IPS-15b (cell line): ENCODE measurements around the gene PRDM2.
A peak's percentile ranks its signal among the peaks of the same experiment; 100 is the strongest.

Experiments
- H3K27me3 ChIP-seq: one replicate; pipeline ENCODE4 v1.6.1; 2013; ENCODE audit warnings: low read length; ENCODE audit not compliant: control insufficient read depth, insufficient read depth
- H3K36me3 ChIP-seq: one replicate; pipeline ENCODE4 v1.6.1; 2013; ENCODE audit warnings: low read length; ENCODE audit not compliant: control insufficient read depth, insufficient read depth
- H3K4me1 ChIP-seq: one replicate; pipeline ENCODE4 v1.6.1; 2013; ENCODE audit warnings: mild to moderate bottlenecking, low read length; ENCODE audit not compliant: control insufficient read depth, insufficient read depth
- H3K4me3 ChIP-seq: one replicate; pipeline ENCODE4 v1.5.1; 2013; ENCODE audit warnings: low read depth, low read length
- H3K9ac ChIP-seq: one replicate; pipeline ENCODE4 v1.6.1; 2013; ENCODE audit warnings: low read depth, mild to moderate bottlenecking, low read length
- H3K9me3 ChIP-seq: one replicate; pipeline ENCODE4 v1.6.1; 2013; ENCODE audit warnings: mild to moderate bottlenecking, low read length; ENCODE audit not compliant: control insufficient read depth, insufficient read depth

The PRDM2 gene

DNA sequence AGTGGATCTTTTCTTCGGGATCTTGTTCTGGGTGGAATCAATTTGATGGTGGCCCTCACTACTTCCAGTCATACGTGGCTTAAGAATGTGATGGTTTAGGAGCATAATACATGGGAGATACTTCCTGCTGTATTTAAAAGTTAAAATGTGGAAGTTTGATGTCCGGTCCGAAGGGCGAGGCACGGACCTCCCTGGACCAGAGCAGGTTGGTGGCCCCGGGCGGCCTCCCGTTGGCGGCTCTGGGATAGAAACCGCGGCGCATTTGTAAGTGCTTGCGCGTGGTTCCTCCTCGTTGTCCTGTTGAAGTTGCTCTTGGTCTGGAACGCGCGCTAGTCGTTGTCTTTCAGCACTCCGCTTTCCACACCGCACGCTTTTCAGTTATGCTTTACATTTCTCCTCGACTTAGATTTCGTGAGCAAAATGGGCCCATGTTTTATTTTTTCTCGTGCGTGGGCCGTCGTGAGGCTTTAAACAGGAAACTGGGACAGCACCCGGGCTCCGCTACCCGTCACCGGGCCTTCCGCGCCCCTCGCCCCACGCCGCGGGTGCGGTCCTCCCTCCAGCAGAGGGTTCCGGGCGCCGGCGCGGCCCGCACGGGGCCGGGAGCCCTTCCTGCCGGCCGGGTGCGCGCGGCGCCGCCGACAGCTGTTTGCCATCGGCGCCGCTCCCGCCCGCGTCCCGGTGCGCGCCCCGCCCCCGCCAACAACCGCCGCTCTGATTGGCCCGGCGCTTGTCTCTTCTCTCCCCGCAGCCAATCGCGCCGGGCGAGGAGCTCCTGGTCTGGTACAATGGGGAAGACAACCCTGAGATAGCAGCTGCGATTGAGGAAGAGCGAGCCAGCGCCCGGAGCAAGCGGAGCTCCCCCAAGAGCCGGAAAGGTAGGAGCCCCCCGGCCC is 48.9 kb downstream of the PRDM2 start:
- no peaks in the 10 kb centered on the region for H3K36me3 ChIP-seq
- H3K4me3 ChIP-seq: peak overlapping the region; percentile 84
- no peaks in the 10 kb centered on the region for H3K9me3 ChIP-seq
- peaks cover 3% of the 10 kb centered on the region for H3K4me1 ChIP-seq
- peaks cover 20% of the 10 kb centered on the region for H3K27me3 ChIP-seq
- peak overlapping the region; percentile 9 for H3K9ac ChIP-seq

- Histone ChIP-seq H3K4me3 (peak overlapping the region; percentile 75), H3K4me1 (peaks cover 3% of the 10 kb centered on the region), H3K36me3 (no peaks in the 10 kb centered on the region), H3K27me3 (peaks cover 20% of the 10 kb centered on the region), H3K9me3 (no peaks in the 10 kb centered on the region), H3K9ac (peak overlapping the region; percentile 37)
Measured at GRCh38 chr1:13749543-13750341, 49.8 kb downstream of the PRDM2 start.

DNA sequence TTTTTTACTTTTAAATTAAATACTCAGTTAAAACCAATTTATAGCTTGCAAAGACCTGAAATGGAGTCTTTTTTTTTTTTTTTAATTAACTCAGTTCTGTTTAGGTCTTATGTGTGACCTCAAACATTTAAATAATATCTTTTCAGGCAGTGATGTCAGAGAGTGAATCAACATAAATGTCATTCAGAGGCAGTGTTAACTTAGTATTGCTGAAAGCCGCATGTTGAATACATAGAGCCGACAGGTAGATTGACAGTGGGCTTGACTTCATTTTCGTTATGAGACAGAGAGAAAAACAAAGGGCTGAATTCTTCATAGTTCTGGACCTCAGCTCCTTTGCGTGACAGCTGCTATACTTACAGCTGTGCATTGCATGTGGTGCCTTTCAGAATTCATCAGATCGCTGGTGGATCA is 51.5 kb downstream of the PRDM2 start:
- Histone ChIP-seq H3K27me3 (peaks cover 20% of the 10 kb centered on the region), H3K9ac (no peak overlapping the region), H3K36me3 (no peaks in the 10 kb centered on the region), H3K4me1 (peaks cover 3% of the 10 kb centered on the region), H3K4me3 (no peak overlapping the region), H3K9me3 (no peaks in the 10 kb centered on the region)

- H3K4me1 ChIP-seq: peaks cover 3% of the 10 kb centered on the region
- no peaks in the 10 kb centered on the region for H3K9me3 ChIP-seq
- H3K36me3 ChIP-seq: no peaks in the 10 kb centered on the region
- H3K4me3 ChIP-seq: no peak overlapping the region
- H3K9ac ChIP-seq: no peak overlapping the region
- H3K27me3 ChIP-seq: peaks cover 16% of the 10 kb centered on the region
Measured at GRCh38 chr1:13751985-13752384, 52.0 kb downstream of the PRDM2 start.

DNA sequence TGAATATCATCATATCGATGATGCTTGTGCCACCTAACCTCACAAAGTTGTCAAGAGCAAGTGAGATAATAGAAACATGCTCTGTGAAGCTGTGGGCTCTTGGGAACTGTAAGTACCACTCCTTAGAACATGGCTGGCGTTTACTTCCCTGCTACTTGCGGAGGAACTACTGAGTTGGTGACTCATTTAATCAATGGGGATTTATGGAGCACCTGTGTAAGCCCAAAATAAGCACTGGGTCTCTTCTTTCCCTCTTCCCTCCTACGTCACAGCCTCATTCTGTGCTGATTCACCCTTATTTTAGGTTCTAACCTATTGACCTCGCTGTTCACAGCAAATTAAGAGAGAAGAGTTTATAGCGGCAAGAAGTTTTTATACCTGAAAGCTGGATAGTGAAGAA is 52.9 kb downstream of the PRDM2 start:
- Histone ChIP-seq H3K9me3 (no peaks in the 10 kb centered on the region), H3K4me3 (no peak overlapping the region), H3K27me3 (peaks cover 8% of the 10 kb centered on the region), H3K9ac (no peak overlapping the region), H3K4me1 (peaks cover 3% of the 10 kb centered on the region), H3K36me3 (no peaks in the 10 kb centered on the region)

- no peak overlapping the region for H3K4me3 ChIP-seq
- H3K27me3 ChIP-seq: no peaks in the 10 kb centered on the region
- no peaks in the 10 kb centered on the region for H3K36me3 ChIP-seq
- no peak overlapping the region for H3K9ac ChIP-seq
- peaks cover 3% of the 10 kb centered on the region for H3K4me1 ChIP-seq
- no peaks in the 10 kb centered on the region for H3K9me3 ChIP-seq
Measured at GRCh38 chr1:13753636-13754402, 53.8 kb downstream of the PRDM2 start.

- H3K9me3 ChIP-seq: no peaks in the 10 kb centered on the region
- H3K4me1 ChIP-seq: peaks cover 3% of the 10 kb centered on the region
- H3K36me3 ChIP-seq: no peaks in the 10 kb centered on the region
- H3K9ac ChIP-seq: no peak overlapping the region
- H3K4me3 ChIP-seq: no peak overlapping the region
- no peaks in the 10 kb centered on the region for H3K27me3 ChIP-seq
Measured at GRCh38 chr1:13754510-13755103, 54.6 kb downstream of the PRDM2 start.

DNA sequence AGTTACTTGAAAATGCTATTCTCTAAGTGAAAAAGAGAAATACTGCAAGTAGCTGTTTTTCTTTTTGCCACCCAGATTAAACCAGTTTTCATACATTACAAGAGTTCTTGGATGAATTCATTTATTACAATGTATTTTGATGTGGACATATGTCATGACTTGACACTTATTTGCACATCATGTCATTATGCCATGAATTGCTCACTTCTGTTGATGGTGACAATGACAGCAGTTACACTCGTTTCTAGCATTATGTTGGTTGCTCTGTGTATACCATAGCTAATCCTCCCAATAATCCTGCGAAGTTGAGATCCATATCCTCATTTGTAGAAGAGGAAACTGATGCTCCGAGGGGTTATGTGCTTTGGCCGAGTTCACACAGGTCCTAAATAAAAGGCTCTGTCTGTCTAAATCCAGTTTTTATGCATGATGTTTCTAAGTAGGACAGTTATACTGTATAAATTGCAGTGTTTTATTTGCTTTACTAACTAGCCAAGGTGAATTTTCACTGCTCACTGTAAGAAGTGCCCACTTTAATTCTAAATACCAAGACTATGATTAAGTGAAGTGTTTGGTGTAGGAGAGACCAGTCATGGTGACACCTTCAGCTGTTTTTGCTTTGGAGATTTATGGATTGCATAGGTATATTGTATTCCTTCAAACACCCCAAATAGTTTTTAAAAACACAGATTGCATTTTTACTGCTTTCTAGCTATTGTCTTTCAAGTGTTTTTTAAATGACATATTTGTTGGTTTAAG is 56.7 kb downstream of the PRDM2 start:
- Histone ChIP-seq H3K4me1 (peaks cover 12% of the 10 kb centered on the region), H3K4me3 (no peak overlapping the region), H3K27me3 (no peaks in the 10 kb centered on the region), H3K9me3 (no peaks in the 10 kb centered on the region), H3K36me3 (no peaks in the 10 kb centered on the region), H3K9ac (no peak overlapping the region)

GRCh38 chr1:13757693-13758092 is 57.7 kb downstream of the PRDM2 start:
- no peaks in the 10 kb centered on the region for H3K36me3 ChIP-seq
- H3K9ac ChIP-seq: no peak overlapping the region
- H3K4me3 ChIP-seq: no peak overlapping the region
- peaks cover 19% of the 10 kb centered on the region for H3K4me1 ChIP-seq
- H3K27me3 ChIP-seq: no peaks in the 10 kb centered on the region
- no peaks in the 10 kb centered on the region for H3K9me3 ChIP-seq

DNA sequence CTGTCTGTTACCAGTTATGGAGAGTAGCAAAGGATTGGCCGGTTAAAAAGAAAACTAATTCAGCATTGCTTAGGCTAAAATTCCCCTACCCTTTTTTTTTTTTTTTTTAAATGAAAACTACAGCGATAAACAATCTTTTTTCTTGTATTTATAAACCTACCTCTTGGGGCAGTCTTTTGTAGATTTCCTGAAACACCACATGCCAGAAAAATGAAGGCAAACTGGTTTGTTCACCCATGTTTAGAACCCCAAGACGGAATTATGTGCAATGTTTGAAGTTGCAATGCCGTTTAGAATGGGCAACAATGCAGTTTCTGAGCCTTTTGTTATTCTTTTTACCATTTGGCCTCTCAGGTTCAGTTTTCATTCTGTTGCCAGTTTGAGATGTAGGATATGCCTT is 59.1 kb downstream of the PRDM2 start:
- no peak overlapping the region for H3K4me3 ChIP-seq
- H3K27me3 ChIP-seq: no peaks in the 10 kb centered on the region
- H3K9me3 ChIP-seq: no peaks in the 10 kb centered on the region
- peaks cover 27% of the 10 kb centered on the region for H3K4me1 ChIP-seq
- no peak overlapping the region for H3K9ac ChIP-seq
- H3K36me3 ChIP-seq: no peaks in the 10 kb centered on the region

GRCh38 chr1:13760340-13760739 is 60.4 kb downstream of the PRDM2 start:
- Histone ChIP-seq H3K4me1 (peaks cover 32% of the 10 kb centered on the region), H3K9me3 (no peaks in the 10 kb centered on the region), H3K4me3 (no peak overlapping the region), H3K27me3 (no peaks in the 10 kb centered on the region), H3K36me3 (no peaks in the 10 kb centered on the region), H3K9ac (no peak overlapping the region)
